OCI-LY3 (cell line): ENCODE data around the gene EIPR1.

Experiments used
- EZH2phosphoT487 ChIP-seq: fragments of 200-600 bp; shearing (Covaris generic); IDR thresholded peaks from 2 replicates; pipeline ENCODE4 v1.6.1; 2018; ENCODE audit warnings: antibody characterized with exemption, mixed run types, low read depth
- TF ChIP-seq, protein P1 (sequence below): fragments of 200-600, 300-600 bp; sonication (generic); IDR thresholded peaks from 2 replicates; pipeline ENCODE4 v1.5.1; 2014; ENCODE audit warnings: antibody characterized with exemption, low read length, low read depth

GRCh38 chr2:3305431-3305830 lies 72.2 kb downstream of the EIPR1 start:
- TF ChIP-seq, protein P1, sequence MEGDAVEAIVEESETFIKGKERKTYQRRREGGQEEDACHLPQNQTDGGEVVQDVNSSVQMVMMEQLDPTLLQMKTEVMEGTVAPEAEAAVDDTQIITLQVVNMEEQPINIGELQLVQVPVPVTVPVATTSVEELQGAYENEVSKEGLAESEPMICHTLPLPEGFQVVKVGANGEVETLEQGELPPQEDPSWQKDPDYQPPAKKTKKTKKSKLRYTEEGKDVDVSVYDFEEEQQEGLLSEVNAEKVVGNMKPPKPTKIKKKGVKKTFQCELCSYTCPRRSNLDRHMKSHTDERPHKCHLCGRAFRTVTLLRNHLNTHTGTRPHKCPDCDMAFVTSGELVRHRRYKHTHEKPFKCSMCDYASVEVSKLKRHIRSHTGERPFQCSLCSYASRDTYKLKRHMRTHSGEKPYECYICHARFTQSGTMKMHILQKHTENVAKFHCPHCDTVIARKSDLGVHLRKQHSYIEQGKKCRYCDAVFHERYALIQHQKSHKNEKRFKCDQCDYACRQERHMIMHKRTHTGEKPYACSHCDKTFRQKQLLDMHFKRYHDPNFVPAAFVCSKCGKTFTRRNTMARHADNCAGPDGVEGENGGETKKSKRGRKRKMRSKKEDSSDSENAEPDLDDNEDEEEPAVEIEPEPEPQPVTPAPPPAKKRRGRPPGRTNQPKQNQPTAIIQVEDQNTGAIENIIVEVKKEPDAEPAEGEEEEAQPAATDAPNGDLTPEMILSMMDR: no peak
- TF ChIP-seq EZH2phosphoT487: no peak
